GM12801 (cell line): ENCODE results near the gene ZNF264.

Experiments
- TF ChIP-seq, protein P1 (sequence below): IDR thresholded peaks from one replicate; pipeline ENCODE4 v1.5.1; 2011; ENCODE audit warnings: control low read depth; ENCODE audit not compliant: insufficient read length; ENCODE audit errors: extremely low read depth

The ZNF264 gene

DNA sequence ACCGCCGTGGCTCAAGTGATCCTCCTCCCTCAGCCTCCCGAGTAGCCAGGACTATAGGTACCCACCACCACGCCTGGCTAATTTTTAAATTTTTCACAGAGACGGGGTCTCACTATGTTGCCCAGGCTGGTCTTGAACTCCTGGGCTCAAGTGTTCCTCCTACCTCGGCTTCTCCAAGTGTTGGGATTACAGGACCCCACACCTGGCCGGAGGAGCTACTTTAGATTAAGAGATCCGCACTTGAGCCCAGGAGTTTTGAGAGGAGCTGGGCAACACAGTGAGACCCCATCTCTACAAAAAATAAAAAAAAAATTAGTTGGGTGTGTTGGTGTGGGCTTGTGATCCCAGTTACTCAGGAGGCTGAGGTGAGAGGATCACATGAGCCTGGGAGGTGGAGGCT, 80.0 kb downstream of the ZNF264 start:
- TF ChIP-seq, protein P1, sequence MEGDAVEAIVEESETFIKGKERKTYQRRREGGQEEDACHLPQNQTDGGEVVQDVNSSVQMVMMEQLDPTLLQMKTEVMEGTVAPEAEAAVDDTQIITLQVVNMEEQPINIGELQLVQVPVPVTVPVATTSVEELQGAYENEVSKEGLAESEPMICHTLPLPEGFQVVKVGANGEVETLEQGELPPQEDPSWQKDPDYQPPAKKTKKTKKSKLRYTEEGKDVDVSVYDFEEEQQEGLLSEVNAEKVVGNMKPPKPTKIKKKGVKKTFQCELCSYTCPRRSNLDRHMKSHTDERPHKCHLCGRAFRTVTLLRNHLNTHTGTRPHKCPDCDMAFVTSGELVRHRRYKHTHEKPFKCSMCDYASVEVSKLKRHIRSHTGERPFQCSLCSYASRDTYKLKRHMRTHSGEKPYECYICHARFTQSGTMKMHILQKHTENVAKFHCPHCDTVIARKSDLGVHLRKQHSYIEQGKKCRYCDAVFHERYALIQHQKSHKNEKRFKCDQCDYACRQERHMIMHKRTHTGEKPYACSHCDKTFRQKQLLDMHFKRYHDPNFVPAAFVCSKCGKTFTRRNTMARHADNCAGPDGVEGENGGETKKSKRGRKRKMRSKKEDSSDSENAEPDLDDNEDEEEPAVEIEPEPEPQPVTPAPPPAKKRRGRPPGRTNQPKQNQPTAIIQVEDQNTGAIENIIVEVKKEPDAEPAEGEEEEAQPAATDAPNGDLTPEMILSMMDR = no peak
